GM18867 (cell line): ENCODE results near the gene PCGF3.
"Not testable (repeated sequence)": the region's sequence is repeated elsewhere in the genome, so short reads cannot be mapped to it uniquely, and the experiment has no call there.

Source experiments
- ATAC-seq: cut with Tn5 transposase; IDR thresholded peaks from one replicate; pipeline ENCODE4 v1.9.1; 2021; ENCODE audit warnings: mild to moderate bottlenecking, moderate library complexity; ENCODE audit not compliant: unreplicated experiment

The PCGF3 gene

DNA sequence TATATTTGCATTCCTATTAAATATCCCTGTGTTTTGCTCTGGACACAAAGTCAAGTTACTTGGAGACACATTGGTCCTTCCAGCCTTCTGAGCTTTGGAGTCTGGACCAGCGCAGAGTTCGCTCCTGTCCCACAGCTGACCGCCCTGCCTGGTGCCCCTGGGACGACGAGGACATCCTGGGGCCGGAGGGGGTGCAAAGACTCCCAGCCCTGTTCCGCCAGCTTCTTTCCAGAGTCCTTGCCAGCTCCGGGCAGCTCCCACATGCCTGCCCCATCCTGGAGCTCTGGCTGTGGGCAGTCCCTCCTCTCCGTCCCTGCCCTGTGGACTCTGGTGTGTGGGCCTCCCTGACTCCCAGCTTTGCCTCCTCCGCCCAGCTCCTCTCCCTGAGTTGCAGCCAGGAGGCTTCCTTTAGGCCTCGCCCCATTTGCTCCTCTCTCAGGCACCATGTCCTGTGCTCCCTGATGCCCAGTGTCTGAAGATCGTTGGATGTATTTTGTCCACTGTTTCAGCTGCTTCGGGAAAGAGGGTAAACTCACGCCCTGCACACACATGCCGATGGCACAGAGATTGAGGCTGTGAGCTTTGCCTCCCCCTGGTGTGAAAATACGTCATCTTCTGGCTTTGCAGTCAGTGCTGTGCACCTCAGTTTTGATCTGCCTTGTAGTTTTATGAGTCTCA is 4.9 kb upstream of the PCGF3 start:
- ATAC-seq, result no peak

DNA sequence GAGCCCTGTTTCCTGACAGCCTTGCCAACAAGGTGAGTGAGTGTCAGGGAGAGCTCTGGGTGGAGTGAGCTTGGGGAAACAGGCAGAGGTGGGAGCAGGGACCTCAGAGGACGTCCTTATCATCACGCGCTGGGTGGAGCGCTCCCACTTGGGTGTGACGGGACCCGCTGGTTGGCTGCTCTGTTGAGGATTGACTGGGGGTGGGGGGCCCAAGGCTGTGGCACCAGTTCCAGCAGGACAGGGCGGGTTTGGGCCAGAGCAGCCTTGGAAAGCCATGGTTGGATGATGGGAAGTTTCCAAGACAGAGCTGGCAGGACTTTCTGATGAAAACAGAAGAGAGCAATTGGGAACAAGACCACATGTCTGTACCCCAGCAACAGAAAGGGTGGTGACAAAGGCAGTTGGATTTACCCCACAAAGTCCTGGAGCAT is 3.0 kb upstream of the PCGF3 start:
- no peak for ATAC-seq

GRCh38 chr4:703336-704197 is 2.1 kb upstream of the PCGF3 start:
- no peak for ATAC-seq

- no peak for ATAC-seq
These were observed 1.3 kb upstream of the PCGF3 start for GRCh38 chr4:704198-704891.

DNA sequence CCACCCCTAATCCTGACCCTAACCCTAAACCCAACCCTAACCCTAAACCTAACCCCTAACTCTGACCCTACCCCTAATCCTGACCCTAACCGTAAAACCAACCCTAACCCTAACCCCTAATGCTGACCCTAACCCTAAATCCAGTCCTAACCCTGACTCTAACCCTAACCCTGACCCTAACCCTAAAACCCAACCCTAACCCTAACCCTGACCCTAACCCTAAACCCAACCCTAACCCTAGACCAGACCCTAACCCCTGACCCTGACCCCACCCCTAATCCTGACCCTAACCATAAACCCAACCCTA is 708 bp upstream of the PCGF3 start:
- ATAC-seq, result no peak

DNA sequence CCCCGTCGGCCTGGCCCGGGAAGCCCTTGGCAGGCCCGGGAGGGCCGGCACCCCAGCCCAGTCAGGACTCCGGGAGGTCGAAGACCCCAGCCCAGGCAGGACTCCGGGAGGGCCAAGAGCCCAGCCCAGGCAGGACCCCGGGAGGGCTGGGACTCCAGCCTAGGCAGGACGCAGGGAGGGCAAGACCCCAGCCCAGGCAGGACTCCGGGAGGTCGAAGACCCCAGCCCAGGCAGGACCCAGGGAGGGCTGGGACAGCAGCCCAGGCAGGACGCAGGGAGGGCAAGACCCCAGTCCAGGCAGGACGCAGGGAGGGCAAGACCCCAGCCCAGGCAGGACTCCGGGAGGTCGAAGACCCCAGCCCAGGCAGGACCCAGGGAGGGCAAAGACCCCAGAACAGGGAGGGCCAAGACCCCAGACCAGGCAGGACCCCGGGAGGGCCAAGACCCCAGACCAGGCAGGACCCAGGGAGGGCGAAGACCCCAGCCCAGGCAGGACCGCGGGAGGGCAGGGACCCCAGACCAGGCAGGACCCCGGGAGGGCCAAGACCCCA is 526 bp downstream of the PCGF3 start:
- ATAC-seq, result not testable (repeated sequence)

DNA sequence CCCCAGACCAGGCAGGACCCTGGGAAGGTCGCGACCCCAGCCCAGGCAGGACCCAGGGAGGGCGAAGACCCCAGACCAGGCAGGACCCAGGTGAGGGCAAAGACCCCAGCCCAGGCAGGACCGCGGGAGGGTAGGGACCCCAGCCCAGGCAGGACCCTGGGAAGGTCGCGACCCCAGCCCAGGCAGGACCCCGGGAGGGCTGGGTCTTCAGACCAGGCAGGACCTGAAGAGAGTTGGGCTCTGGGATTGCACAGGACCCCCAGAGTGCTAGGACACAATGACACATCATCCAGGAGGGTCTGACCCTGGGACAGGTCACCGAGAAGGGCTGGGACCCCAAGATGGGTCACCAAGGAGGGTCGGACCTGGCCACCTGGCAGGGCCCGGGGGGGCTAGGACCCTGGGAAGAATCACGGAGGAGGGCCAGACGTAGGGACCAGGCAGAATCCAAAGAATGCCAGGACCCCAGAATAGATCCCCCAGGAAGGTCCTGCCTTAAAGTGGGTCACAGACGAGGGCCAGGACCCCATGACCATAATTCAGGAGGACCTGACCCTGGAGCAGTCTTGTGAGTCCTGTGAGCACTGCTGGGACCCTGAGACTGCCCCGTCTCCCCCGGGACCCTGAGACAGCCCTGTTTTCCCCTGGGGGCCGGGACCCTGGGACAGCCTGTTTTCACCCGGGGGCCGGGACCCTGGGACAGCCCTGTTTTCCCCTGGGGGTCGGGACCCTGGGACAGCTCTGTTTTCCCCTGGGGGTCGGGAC is 1.4 kb downstream of the PCGF3 start:
- ATAC-seq, result no peak

DNA sequence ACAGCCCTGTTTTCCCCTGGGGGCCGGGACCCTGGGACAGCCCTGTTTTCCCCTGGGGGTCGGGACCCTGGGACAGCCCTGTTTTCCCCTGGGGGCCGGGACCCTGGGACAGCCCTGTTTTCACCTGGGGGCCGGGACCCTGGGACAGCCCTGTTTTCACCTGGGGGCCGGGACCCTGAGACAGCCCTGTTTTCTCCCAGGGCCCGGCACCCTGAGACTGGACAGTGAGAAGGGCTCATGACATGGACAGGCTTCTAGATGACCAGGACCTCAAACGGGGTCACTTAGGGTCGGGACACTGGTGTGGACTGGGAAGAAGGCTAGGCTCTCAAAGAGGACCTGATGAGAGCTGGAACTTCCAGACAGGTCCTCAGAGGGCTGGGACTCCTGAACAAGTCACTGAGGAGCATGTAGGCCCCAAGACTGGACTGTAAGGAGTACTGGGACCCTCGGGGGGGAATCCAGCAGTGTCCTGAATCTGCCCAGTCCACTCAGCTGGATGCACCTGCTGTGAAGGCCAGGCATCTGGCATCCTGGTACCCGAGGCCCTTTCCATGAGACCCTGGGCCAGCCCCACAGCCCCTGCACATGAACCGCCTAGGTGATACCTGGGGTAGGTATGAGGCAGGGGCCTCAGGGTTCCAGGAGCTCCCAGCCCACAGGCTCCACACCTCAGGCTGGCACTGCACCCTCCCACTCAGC is 2.4 kb downstream of the PCGF3 start:
- ATAC-seq, result no peak

DNA sequence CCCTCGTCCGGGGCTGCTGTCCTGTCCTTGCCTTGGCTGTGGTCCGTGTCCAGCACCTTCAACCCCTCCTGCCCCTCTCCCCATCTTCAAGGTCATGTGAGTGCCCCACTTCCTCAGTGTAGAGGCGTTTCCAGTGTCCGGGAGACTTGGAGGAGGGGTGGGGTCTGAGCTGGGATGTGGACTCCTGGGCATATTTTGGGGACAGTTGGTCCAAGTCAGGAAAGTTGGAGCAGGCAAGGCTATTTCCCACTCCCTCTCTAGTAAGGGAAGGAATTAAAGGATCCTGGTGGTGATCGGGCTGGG is 3.0 kb downstream of the PCGF3 start:
- no peak for ATAC-seq

DNA sequence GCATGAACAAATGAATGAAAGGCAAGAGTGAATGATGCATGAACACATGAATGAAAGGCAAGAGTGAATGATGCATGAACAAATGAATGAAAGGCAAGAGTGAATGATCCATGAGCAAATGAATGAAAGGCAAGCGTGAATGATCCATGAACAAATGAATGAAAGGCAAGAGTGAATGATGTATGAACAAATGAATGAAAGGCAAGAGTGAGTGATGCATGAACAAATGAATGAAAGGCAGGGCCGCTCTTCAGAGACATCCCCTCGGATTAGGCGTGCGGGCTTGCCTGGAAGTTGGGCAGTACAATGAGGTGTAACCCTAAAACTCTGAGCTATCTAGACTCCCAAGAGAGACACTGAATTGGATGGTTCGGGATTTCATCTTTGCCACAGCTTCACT is 3.7 kb downstream of the PCGF3 start:
- no peak for ATAC-seq

DNA sequence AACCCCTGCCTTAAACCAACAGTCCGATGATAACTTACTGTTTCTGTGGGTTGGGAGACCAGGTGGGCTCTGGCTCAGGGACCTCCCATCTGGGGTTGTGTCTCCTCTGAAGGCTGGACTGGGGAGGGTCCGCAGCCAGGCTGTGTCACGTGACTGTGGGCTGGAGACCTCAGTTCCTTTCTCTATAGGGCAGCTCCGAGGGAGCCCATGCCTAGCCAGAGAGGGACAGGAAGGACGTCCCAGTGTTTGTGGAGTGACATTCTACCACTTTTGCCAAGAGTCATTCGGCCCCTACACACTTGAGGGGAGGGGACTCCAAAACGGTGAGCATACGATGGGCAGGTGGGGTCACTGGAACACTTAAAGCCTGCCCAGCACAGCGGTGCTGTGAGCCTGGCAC is 4.5 kb downstream of the PCGF3 start:
- ATAC-seq, result no peak

- no peak for ATAC-seq
These were observed 5.3 kb downstream of the PCGF3 start for GRCh38 chr4:710916-711315.

DNA sequence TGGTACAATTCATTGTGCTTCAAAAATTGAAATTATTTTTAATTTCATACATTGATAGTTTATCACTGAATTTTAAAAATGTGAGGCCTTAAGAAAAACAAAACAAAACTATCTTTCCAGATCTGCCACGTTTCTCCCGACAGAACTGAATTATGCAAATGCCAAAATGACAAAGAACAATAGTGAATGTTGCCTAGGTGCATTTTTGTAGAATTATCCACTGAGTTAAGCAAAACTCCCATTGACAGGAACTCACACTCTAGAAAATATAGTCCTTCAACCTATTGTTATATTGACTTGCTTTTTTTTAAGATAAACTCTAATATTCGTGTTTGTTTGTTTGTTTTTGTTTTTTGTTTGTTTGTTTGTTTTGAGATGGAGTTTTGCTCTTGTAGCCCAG is 6.5 kb downstream of the PCGF3 start:
- ATAC-seq, result no peak

DNA sequence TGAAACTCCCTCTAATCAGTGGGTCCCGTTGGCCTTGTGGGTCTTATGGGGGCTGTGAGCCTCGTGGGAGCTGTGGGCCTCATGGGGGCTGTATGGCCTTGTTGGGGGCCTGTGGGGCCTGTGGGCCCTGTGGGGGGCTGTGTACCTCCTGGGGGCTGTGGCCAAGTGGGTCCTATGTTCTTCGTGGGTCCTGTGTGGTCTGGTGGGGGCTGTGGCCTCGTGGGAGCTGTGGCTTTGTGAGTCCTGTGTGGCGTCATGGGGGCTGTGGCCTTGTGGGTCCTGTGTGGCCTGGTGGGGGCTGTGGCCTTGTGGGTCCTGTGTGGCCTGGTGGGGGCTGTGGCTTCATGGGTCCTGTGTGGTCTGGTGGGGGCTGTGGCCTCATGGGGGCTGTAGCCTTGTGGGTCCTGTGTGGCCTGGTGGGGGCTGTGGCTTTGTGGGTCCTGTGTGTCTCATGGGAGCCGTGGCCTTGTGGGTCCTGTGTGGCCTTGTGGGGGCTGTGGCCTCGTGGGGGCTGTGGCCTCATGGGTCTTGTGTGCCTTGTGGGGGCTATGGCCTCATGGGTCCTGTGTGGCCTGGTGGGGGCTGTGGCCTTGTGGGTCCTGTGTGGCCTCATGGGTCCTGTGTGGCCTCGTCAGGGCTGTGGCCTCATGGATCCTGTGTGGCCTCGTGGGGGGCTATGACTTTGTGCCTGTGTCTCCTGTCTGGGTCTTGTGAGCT is 7.4 kb downstream of the PCGF3 start:
- ATAC-seq, result no peak

DNA sequence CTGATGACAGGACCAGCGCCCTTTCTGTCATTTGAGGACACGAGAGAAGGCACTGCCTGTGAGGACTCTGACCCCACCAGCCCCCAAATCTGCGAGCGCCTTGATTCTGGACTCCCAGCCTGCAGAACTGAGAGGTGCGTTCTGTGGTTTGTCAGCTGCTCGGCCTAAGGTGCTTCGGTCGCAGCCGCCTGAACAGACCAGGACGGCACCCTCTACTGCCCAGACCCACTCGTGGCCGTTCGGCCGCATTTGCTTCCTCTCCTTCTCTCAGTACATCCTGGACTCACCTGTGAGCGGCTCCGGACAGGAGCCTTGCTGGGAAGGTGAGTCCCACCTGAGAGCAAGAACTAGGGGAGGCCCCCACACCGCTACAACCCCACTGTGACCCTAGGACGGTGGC is 8.5 kb downstream of the PCGF3 start:
- ATAC-seq, result no peak

- ATAC-seq, result no peak
These were observed 12.1 kb downstream of the PCGF3 start for GRCh38 chr4:717601-718320.

DNA sequence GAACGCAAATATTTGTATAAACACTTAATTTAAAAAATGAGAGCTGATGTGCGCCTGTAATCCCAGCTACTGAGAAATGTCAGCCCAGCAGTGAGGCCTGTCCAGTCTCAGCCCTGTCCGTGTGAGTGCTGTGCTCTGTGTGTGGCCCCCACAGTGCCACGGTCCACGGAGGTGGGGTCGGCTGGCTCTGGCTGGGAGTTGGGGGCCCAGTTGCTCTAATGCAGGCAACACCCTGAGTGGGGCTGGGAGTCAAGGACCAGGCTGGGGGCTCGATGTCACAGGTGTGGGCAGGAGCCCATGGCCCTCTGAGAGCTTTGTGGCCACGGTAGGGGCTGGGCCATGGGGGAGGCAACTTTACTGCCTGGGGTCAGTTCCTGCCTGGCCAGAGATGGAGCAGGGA is 12.8 kb downstream of the PCGF3 start:
- no peak for ATAC-seq

DNA sequence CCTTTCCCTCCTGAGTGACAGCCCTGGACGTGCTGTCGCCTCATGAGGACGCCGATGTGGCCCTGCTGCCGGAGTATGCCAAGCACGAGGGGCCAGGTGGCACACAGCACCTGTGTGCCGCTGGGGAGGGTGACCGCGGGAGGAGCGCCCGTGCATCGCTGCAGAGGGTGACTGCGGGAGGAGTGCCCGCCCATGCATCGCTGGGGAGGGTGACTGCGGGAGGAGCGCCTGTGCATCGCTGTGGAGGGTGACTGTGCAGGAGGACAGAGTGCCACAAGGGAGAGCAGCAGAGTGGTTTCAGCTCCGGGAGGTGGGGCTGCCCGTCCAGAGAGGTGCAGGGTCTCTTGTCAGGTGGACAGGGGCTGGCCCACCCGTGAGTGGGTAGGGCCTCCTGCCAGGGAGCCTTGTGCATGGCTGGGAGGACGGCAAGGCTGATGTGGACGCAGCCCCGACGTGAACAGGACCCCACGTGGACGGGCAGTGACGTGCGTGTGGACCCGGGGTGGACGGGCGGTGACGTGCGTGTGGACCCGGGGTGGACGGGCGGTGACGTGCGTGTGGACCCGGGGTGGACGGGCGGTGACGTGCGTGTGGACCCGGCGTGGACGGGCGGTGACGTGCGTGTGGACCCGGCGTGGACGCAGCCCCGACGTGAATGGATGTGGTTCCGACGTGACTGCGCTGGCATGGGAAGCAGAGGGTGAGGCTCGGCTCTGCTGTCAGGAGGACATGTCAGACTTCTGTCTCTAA is 14.7 kb downstream of the PCGF3 start:
- no peak for ATAC-seq
